ENCODE results near the gene RAF1.

DNA sequence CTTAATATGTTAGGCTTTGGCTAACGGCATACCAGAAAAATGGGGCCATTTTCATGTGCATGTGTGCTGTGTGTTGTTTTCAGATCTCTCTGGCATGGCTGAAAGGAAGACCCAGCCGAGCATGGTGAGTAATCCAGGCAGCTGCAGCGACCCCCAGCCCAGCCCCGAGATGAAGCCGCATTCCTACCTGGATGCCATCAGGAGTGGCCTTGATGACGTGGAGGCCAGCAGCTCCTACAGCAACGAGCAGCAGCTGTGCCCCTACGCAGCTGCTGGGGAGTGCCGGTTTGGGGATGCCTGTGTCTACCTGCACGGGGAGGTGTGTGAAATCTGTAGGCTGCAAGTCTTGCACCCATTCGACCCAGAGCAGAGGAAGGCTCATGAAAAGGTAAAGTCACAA is 91.9 kb downstream of the RAF1 start:
- no peak for TF ChIP-seq POLR2AphosphoS5 (IDR thresholded peaks at IDR 0.05; ENCODE audit: low read depth, low read length)
- TF ChIP-seq POLR2A (IDR thresholded peaks at IDR 0.05; ENCODE audit: low read depth, low read length): no peak
- TF ChIP-seq SPI1 (IDR thresholded peaks at IDR 0.05; ENCODE audit: low read depth, low read length): no peak
- TF ChIP-seq PAX5 (IDR thresholded peaks at IDR 0.05; ENCODE audit: insufficient read depth, low read length, severe bottlenecking): no peak
- TF ChIP-seq TAF1 (IDR thresholded peaks at IDR 0.05; ENCODE audit: low read depth, low read length): no peak

All from GM12891 (cell line).